ENCODE data around the gene FBXO46.
A peak's percentile ranks its signal among the peaks of the same experiment; 100 is the strongest.

Gene FBXO46

GRCh38 chr19:45717983-45718650, 12.6 kb downstream of the FBXO46 start:
- Mint-ChIP-seq H3K4me1 (ENCODE audit: low read depth) (peaks cover 25% of the 10 kb centered on the region), H3K27ac (peak overlapping the region; percentile 93), H3K36me3 (ENCODE audit: low read depth) (peaks cover 23% of the 10 kb centered on the region), H3K27me3 (ENCODE audit: low read depth) (no peaks in the 10 kb centered on the region), H3K4me3 (peak overlapping the region; percentile 94), H3K9me3 (no peaks in the 10 kb centered on the region)

DNA sequence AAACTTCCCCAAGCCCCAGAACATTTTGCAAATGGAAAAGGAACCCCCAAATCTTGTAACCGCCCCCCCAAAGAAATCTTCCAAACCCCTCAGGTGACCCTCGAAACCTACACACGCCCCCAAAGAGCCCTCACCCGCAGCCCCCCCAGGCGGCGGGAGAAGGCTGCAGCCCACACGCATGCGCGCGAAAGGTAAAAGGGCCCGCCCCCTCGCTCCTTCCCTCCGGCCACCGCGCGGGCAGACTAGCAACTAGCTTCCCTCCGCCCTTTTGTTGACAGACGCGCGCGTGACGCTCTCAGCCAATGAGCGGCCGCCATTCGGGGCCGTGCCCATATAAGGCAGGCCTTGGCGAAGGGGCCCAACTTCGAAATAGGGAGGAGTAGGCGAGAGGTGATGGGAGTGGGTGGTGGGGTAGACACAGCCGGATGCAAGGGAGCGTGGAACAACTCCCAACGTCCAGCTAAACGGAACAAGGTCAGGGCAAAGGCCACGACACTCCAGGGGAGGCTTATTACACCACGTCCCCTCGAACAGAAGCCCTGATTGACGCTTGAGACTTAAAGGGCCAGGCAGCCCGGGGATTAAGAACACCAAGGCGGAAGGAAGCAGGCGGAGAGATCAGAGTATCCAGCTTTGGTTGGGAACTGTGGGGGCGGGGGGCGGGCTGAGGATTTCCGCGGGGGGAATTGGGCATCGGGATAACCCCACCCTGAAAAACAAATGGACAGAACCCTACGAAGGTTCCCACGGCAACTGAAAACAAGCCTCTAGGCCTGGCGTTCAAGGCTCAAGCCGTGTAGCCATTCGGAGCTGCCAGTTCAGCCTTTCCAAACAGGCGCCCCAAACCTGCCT, 13.3 kb downstream of the FBXO46 start:
- H3K4me1 Mint-ChIP-seq (ENCODE audit: low read depth), result peaks cover 25% of the 10 kb centered on the region
- peak overlapping the region; percentile 94 for H3K4me3 Mint-ChIP-seq
- H3K27me3 Mint-ChIP-seq (ENCODE audit: low read depth), result no peaks in the 10 kb centered on the region
- H3K9me3 Mint-ChIP-seq, result no peaks in the 10 kb centered on the region
- peak overlapping the region; percentile 93 for H3K27ac Mint-ChIP-seq
- H3K36me3 Mint-ChIP-seq (ENCODE audit: low read depth), result peaks cover 23% of the 10 kb centered on the region

- Mint-ChIP-seq H3K27ac (peak overlapping the region; percentile 93), H3K27me3 (ENCODE audit: low read depth) (no peaks in the 10 kb centered on the region), H3K9me3 (no peaks in the 10 kb centered on the region), H3K4me3 (peak overlapping the region; percentile 94), H3K4me1 (ENCODE audit: low read depth) (peaks cover 25% of the 10 kb centered on the region), H3K36me3 (ENCODE audit: low read depth) (peaks cover 18% of the 10 kb centered on the region)
Observed at GRCh38 chr19:45716359-45717130, 14.2 kb downstream of the FBXO46 start.

DNA sequence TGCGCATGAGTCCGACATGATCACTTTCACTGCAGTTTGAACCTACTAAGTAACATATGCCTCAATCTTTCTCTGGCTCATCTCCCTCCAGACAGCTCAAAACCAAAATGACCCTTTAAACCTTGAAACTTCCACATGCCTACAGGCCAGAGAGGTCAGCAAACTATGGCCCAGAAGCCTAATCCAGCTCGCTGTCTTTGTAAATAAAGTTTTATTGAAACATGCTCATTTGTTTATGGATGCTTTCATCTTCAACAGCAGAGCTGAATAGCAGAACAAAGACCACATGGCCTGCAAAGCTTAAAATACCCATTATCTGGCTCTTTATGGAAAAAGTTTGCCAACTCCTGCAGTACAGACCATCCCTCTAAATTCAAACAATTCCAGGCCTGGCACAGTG, 15.6 kb downstream of the FBXO46 start:
- Mint-ChIP-seq H3K4me1 (ENCODE audit: low read depth) (peaks cover 30% of the 10 kb centered on the region), H3K27ac (no peak overlapping the region), H3K9me3 (no peaks in the 10 kb centered on the region), H3K4me3 (no peak overlapping the region), H3K36me3 (ENCODE audit: low read depth) (peaks cover 18% of the 10 kb centered on the region), H3K27me3 (ENCODE audit: low read depth) (no peaks in the 10 kb centered on the region)

GRCh38 chr19:45713141-45713540, 17.6 kb downstream of the FBXO46 start:
- Mint-ChIP-seq H3K9me3 (no peaks in the 10 kb centered on the region), H3K27ac (no peak overlapping the region), H3K4me3 (no peak overlapping the region), H3K27me3 (ENCODE audit: low read depth) (no peaks in the 10 kb centered on the region), H3K4me1 (ENCODE audit: low read depth) (peaks cover 25% of the 10 kb centered on the region), H3K36me3 (ENCODE audit: low read depth) (peaks cover 13% of the 10 kb centered on the region)

DNA sequence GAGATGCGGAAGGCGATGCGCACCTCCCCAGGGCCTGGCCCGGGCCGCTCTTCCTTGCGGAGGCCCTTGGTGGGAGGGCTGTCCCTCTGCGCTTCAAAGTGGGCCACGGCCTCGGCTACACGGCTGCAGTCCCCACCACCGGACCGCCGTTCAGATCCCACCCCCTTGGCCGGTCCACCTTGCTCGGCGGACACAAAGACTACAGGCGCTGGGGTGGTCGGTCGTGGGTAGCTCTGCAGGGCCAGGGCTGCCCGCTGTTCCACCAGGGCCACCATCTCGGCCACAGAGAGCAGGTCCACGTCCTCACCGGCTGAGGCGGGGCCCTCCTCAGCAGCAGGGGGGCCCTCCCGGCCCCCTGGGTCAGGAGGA, 18.0 kb downstream of the FBXO46 start:
- no peaks in the 10 kb centered on the region for H3K9me3 Mint-ChIP-seq
- no peak overlapping the region for H3K4me3 Mint-ChIP-seq
- H3K27me3 Mint-ChIP-seq (ENCODE audit: low read depth), result no peaks in the 10 kb centered on the region
- peaks cover 13% of the 10 kb centered on the region for H3K36me3 Mint-ChIP-seq (ENCODE audit: low read depth)
- H3K27ac Mint-ChIP-seq, result no peak overlapping the region
- peaks cover 23% of the 10 kb centered on the region for H3K4me1 Mint-ChIP-seq (ENCODE audit: low read depth)

DNA sequence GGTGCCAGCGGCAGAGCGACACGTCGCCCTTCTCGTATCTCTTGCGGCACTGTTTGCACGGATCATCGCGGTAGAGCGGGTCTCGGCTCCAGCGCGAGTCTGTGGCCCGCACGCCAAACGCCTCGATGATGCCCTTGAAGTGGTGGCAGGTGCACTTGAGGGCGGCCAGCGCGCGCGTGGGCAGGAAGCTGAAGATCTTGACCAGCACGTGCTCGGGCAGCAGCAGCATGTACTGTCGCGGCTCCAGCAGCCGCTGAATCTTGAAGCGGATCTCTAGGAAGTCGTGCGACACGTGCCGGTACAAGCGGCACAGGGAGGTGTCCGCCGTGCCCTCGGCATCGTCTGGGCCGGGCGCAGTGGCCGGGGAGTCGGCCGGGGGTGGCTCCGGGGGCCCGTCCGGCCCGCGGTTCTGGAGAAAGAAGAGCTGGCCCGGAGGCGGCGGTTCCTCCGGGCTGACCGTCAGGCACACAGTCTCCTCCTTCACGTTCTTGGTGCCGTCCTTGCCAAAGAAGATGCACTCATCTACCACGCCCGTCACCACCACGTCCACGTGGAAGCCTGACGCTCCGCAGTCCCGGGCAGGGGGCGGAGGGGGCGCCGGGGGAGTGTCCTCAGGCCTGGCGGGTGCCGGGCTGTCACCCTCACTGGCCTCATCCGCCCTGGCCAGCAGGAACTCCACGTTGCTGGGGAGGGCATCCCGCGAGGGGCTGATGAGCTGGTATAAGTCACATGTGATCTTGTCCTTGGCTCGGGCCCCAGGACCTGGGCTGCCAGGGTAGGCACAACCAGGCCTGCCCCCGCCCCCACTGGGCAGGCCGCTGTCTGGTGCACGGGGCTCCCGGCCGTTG, 18.6 kb downstream of the FBXO46 start:
- Mint-ChIP-seq H3K27me3 (ENCODE audit: low read depth) (no peaks in the 10 kb centered on the region), H3K4me1 (ENCODE audit: low read depth) (peaks cover 19% of the 10 kb centered on the region), H3K27ac (no peak overlapping the region), H3K4me3 (no peak overlapping the region), H3K36me3 (ENCODE audit: low read depth) (peaks cover 13% of the 10 kb centered on the region), H3K9me3 (no peaks in the 10 kb centered on the region)

- no peak overlapping the region for H3K27ac Mint-ChIP-seq
- peaks cover 9% of the 10 kb centered on the region for H3K4me1 Mint-ChIP-seq (ENCODE audit: low read depth)
- no peak overlapping the region for H3K4me3 Mint-ChIP-seq
- H3K9me3 Mint-ChIP-seq, result no peaks in the 10 kb centered on the region
- no peaks in the 10 kb centered on the region for H3K27me3 Mint-ChIP-seq (ENCODE audit: low read depth)
- peaks cover 13% of the 10 kb centered on the region for H3K36me3 Mint-ChIP-seq (ENCODE audit: low read depth)
Observed at GRCh38 chr19:45710356-45711130, 20.2 kb downstream of the FBXO46 start.

- H3K27ac Mint-ChIP-seq, result no peak overlapping the region
- no peaks in the 10 kb centered on the region for H3K9me3 Mint-ChIP-seq
- peaks cover 18% of the 10 kb centered on the region for H3K36me3 Mint-ChIP-seq (ENCODE audit: low read depth)
- H3K4me3 Mint-ChIP-seq, result no peak overlapping the region
- no peaks in the 10 kb centered on the region for H3K27me3 Mint-ChIP-seq (ENCODE audit: low read depth)
- peaks cover 6% of the 10 kb centered on the region for H3K4me1 Mint-ChIP-seq (ENCODE audit: low read depth)
Observed at GRCh38 chr19:45705710-45706415, 24.8 kb downstream of the FBXO46 start.

GRCh38 chr19:45705115-45705514, 25.6 kb downstream of the FBXO46 start:
- Mint-ChIP-seq H3K9me3 (no peaks in the 10 kb centered on the region), H3K27ac (no peak overlapping the region), H3K27me3 (ENCODE audit: low read depth) (no peaks in the 10 kb centered on the region), H3K4me3 (no peak overlapping the region), H3K36me3 (ENCODE audit: low read depth) (peaks cover 13% of the 10 kb centered on the region), H3K4me1 (ENCODE audit: low read depth) (peaks cover 1% of the 10 kb centered on the region)

- no peak overlapping the region for H3K27ac Mint-ChIP-seq
- no peak overlapping the region for H3K4me3 Mint-ChIP-seq
- H3K4me1 Mint-ChIP-seq (ENCODE audit: low read depth), result no peaks in the 10 kb centered on the region
- H3K9me3 Mint-ChIP-seq, result no peaks in the 10 kb centered on the region
- peaks cover 11% of the 10 kb centered on the region for H3K36me3 Mint-ChIP-seq (ENCODE audit: low read depth)
- H3K27me3 Mint-ChIP-seq (ENCODE audit: low read depth), result no peaks in the 10 kb centered on the region
Observed at GRCh38 chr19:45701676-45702075, 29.0 kb downstream of the FBXO46 start.

DNA sequence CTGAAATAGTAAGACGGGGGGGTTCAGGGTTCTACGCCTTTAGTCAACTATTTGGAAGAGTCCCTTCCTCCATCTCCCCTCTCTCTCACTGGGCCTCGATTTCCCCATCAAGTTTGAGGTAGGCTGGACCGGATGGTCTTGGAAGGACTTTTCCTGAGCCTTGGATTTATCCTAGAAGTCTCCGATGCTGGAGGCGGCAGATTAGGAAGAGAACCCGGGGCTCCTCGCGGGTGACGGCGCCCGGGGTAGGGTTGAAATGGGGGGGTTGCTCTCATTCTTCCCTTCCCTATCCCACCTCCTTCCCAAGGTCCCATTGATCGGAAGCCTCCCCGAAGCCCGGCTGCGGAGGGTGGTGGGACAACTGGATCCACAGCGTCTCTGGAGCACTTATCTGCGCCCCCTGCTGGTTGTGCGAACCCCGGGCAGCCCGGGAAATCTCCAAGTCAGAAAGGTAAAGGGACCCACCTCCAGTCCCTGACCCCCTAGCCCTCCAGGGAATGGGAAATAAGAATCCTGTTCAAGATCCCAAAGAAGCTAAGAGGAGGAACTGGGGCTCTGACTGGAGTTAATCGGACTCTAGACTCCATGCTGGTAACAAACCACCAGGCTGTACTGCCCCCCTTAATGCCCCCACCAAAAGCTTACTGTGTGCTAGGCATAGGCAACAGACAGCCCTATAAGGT, 37.4 kb downstream of the FBXO46 start:
- H3K4me3 Mint-ChIP-seq, result peak overlapping the region; percentile 99
- no peaks in the 10 kb centered on the region for H3K27me3 Mint-ChIP-seq (ENCODE audit: low read depth)
- H3K36me3 Mint-ChIP-seq (ENCODE audit: low read depth), result peaks cover 18% of the 10 kb centered on the region
- peaks cover 14% of the 10 kb centered on the region for H3K4me1 Mint-ChIP-seq (ENCODE audit: low read depth)
- peak overlapping the region; percentile 97 for H3K27ac Mint-ChIP-seq
- H3K9me3 Mint-ChIP-seq, result no peaks in the 10 kb centered on the region

Measured in T-helper 1 cell treated with Interleukin-12 subunit alpha and Interleukin-12 subunit beta and Interleukin-4 antibody, amounts not matched to agents 30 μg/mL and 1 μg/mL, for 36 hours (primary cell).